Adipocyte (in vitro differentiated cells): ENCODE data around the gene LGR4.

Experiments
- DNase-seq: peaks from one replicate; pipeline ENCODE4 v3.0.0-alpha.2; 2015; ENCODE audit warnings: low read depth
- H3K27me3 ChIP-seq: replicated peaks from 2 replicates; pipeline ENCODE4 v1.7.0; 2013; ENCODE audit warnings: mild to moderate bottlenecking, low read length, moderate library complexity; ENCODE audit not compliant: control insufficient read depth, insufficient read depth
- H3K36me3 ChIP-seq: 2 replicates; pipeline ENCODE4 v1.7.0; 2013; ENCODE audit warnings: low read length, mild to moderate bottlenecking, moderate library complexity; ENCODE audit not compliant: control insufficient read depth, insufficient read depth, severe bottlenecking
- H3K4me1 ChIP-seq: 2 replicates; pipeline ENCODE4 v1.7.0; 2013; ENCODE audit warnings: mild to moderate bottlenecking, low read length, moderate library complexity; ENCODE audit not compliant: control insufficient read depth, insufficient read depth
- H3K4me3 ChIP-seq: 2 replicates; pipeline ENCODE4 v1.7.0; 2013; ENCODE audit warnings: mild to moderate bottlenecking, low read length, moderate library complexity
- H3K9ac ChIP-seq: 2 replicates; pipeline ENCODE4 v1.7.0; 2013; ENCODE audit warnings: mild to moderate bottlenecking, low read length, moderate library complexity
- H3K9me3 ChIP-seq: 2 replicates; pipeline ENCODE4 v1.7.0; 2013; ENCODE audit warnings: mild to moderate bottlenecking, low read length, moderate library complexity; ENCODE audit not compliant: control insufficient read depth

Gene LGR4

DNA sequence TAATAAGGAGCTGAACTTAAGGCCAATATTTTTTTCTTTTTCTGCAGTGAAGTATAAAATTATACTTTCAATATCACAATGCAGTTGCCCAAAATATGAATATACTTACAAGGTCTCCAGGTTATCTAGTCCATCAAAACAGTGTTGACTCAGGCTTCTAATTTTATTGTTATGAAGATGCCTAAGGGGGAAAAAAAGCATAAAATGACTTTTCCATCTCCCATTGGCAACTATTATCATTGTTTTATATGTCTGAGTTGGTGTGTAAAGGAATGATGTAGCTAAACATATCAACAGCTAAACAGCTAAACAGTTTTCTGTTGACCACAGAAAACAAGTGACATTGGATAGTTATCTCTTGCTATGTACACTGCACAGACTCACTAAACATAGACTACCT is 88.4 kb downstream of the LGR4 start:
- Histone ChIP-seq H3K36me3 (peaks cover 20% of the 10 kb centered on the region), H3K27me3 (no peaks in the 10 kb centered on the region), H3K4me3 (no peak overlapping the region), H3K4me1 (peaks cover 25% of the 10 kb centered on the region), H3K9me3 (no peaks in the 10 kb centered on the region), H3K9ac (no peak overlapping the region)
- no peak for DNase-seq

- Histone ChIP-seq H3K9ac (no peak overlapping the region), H3K36me3 (peaks cover 26% of the 10 kb centered on the region), H3K9me3 (no peaks in the 10 kb centered on the region), H3K4me1 (peaks cover 21% of the 10 kb centered on the region), H3K27me3 (no peaks in the 10 kb centered on the region), H3K4me3 (no peak overlapping the region)
- no peak for DNase-seq
Observed at GRCh38 chr11:27383645-27384044, 88.9 kb downstream of the LGR4 start.

GRCh38 chr11:27381238-27381666 is 91.3 kb downstream of the LGR4 start:
- peaks cover 34% of the 10 kb centered on the region for H3K36me3 ChIP-seq
- DNase-seq, result no peak
- peaks cover 20% of the 10 kb centered on the region for H3K4me1 ChIP-seq
- no peak overlapping the region for H3K9ac ChIP-seq
- no peaks in the 10 kb centered on the region for H3K27me3 ChIP-seq
- no peaks in the 10 kb centered on the region for H3K9me3 ChIP-seq
- no peak overlapping the region for H3K4me3 ChIP-seq

DNA sequence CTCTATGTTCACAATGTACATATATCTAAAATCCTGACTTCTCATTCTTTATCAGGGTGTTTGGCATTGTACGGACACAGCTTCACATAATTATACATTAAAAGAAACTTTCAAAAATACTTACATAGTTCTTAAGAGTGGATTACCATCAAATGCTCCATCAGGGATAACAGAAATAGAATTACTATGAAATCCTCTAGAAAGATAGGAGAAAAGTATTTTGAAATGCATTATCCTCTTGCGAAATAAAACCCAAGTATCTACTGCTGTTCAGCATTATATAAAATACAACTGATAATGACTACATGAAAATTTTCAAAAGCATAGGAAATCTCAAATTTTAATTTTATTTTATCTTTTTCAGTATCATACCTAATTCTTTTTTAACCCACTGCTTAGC is 91.8 kb downstream of the LGR4 start:
- no peaks in the 10 kb centered on the region for H3K27me3 ChIP-seq
- DNase-seq, result peak; percentile 62
- no peaks in the 10 kb centered on the region for H3K9me3 ChIP-seq
- peaks cover 15% of the 10 kb centered on the region for H3K4me1 ChIP-seq
- no peak overlapping the region for H3K4me3 ChIP-seq
- H3K9ac ChIP-seq, result no peak overlapping the region
- H3K36me3 ChIP-seq, result peaks cover 34% of the 10 kb centered on the region

DNA sequence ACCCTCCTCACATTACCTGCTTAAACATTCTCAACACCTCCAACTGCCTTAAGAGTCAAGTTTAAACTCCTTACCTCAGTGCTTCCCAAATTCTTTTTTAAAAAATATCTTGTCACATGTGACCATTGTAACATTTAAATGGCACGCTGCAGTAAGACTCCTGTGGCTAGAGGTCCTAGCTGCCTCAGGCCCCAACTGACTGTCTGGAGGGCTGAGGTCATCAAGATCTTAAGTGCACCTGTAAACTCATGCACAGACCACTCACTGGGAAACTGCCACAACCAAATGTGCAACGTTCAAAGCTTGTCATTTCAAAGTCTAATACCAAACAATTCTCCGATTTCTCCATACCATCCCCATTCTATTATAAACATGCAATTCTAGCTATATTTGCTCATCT is 93.1 kb downstream of the LGR4 start:
- Histone ChIP-seq H3K4me1 (peaks cover 4% of the 10 kb centered on the region), H3K9me3 (no peaks in the 10 kb centered on the region), H3K4me3 (no peak overlapping the region), H3K27me3 (no peaks in the 10 kb centered on the region), H3K9ac (no peak overlapping the region), H3K36me3 (peaks cover 37% of the 10 kb centered on the region)
- DNase-seq, result no peak

DNA sequence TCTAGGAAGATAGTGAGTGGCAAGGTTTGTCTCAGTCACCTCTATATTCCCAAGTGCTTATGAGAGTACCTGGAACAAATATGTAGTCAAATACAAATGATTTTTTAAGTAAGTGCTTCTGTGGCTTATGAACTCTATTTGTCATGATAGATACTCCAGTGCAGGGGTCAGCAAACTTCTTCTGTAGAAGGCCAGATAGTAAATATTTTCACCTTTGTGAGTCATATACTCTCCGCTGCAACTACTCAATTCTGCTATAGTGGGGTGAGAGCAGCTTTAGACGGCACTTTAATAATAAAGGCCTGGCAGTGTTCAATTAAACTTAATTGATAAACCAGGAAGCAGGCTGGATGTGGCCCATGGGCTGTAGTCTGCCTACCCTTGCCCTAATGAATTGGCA is 97.2 kb downstream of the LGR4 start:
- H3K4me1 ChIP-seq, result no peaks in the 10 kb centered on the region
- no peak overlapping the region for H3K9ac ChIP-seq
- no peak for DNase-seq
- peaks cover 50% of the 10 kb centered on the region for H3K36me3 ChIP-seq
- no peaks in the 10 kb centered on the region for H3K27me3 ChIP-seq
- no peaks in the 10 kb centered on the region for H3K9me3 ChIP-seq
- H3K4me3 ChIP-seq, result no peak overlapping the region

DNA sequence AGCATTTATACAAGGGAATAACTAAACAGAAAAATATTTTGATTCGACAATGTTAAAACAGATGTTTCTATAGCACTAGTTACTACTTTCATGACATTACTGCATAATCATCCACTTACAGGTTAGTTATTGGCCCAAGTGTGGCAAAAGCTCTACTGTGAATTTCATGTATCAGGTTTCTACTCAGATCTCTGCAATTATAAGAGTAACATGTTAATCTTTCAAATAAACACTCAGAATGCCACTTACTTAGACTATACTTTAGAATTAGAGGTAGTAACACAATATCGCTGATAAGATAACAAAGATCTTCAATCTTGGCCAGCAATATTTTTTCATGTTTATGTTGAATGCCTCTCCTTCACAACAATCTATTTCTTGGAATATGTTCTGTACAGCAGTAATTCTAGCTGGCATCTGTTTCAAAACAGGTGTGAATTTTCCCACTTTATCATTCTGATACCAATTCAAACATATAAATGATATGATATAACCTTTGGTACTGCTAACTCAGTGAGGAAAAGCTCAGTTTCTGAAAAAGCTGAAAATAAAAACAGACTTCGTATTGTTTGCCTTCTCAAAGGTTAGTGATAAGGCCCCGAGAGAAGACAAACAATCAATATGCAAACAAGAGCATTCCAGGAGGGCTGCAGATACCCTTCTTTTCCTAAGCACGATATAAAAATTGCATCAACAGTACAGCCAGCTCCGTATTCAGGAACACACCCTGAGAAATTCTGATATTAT is 98.6 kb downstream of the LGR4 start:
- DNase-seq, result no peak
- H3K4me3 ChIP-seq, result no peak overlapping the region
- H3K27me3 ChIP-seq, result no peaks in the 10 kb centered on the region
- H3K9ac ChIP-seq, result no peak overlapping the region
- peaks cover 42% of the 10 kb centered on the region for H3K36me3 ChIP-seq
- H3K9me3 ChIP-seq, result no peaks in the 10 kb centered on the region
- no peaks in the 10 kb centered on the region for H3K4me1 ChIP-seq

GRCh38 chr11:27373392-27373791 is 99.2 kb downstream of the LGR4 start:
- no peak for DNase-seq
- Histone ChIP-seq H3K4me1 (no peaks in the 10 kb centered on the region), H3K27me3 (no peaks in the 10 kb centered on the region), H3K9me3 (no peaks in the 10 kb centered on the region), H3K36me3 (peaks cover 38% of the 10 kb centered on the region), H3K4me3 (no peak overlapping the region), H3K9ac (no peak overlapping the region)

DNA sequence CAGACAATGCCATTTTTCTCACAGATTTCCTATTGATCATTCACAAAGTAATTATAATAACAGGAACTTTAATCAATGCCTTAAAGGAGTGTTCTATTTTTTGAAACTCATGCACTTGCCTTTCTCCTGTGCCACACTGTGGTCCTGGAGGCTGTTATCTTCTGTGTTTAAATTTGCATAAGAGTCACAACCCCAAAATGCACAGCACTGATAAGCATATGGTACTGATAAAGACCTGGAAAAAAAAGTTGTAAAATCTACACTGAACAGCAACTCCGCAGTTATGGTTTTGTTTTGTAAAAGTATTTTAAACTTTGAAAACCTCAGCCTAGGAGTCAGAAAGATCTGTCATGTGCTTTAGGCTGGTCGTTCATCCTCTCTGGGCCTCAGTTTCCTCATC is 100.4 kb downstream of the LGR4 start:
- no peak for DNase-seq
- no peaks in the 10 kb centered on the region for H3K27me3 ChIP-seq
- no peaks in the 10 kb centered on the region for H3K4me1 ChIP-seq
- H3K36me3 ChIP-seq, result peaks cover 43% of the 10 kb centered on the region
- H3K4me3 ChIP-seq, result no peak overlapping the region
- H3K9me3 ChIP-seq, result no peaks in the 10 kb centered on the region
- H3K9ac ChIP-seq, result no peak overlapping the region

DNA sequence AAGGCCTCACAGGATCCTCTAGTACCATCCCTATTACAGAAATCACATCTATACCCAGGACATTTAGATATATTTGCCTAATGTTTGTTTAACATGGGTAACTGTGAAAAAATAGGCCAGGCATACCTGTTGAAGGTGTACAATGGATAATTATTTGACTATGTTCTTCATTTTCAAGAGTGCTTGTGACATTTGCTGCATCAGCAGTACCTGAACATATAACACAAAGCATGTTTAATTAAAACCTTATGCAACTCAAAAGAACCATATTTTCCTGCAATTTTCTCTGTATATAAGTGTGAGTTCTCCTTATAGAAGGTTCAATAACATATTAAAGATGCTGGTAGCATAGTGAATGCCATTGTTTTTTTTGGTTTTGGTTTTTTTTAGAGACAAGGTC is 101.1 kb downstream of the LGR4 start:
- Histone ChIP-seq H3K9ac (no peak overlapping the region), H3K9me3 (no peaks in the 10 kb centered on the region), H3K36me3 (peaks cover 40% of the 10 kb centered on the region), H3K4me3 (no peak overlapping the region), H3K27me3 (no peaks in the 10 kb centered on the region), H3K4me1 (no peaks in the 10 kb centered on the region)
- DNase-seq, result no peak

DNA sequence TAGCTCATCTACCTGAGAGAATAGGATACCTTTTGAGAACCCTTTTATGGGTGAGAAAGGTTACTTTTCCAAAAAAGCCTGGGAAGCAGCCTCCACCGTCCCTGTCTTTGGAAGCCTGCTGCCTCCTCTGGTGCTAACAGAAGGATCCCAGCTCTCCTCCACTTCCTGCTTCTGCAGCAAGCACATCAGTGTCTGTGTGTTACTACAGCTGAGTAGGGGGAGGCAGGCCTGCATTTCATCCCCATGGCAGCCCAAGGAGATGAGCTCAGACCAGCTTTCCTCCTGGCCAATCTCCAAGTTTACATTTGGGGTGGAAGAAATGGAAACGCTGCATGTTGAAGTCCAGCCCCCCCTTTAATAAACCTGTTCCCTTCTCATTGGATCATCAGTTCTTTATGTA is 102.2 kb downstream of the LGR4 start:
- no peak for DNase-seq
- Histone ChIP-seq H3K4me1 (no peaks in the 10 kb centered on the region), H3K9me3 (no peaks in the 10 kb centered on the region), H3K4me3 (no peak overlapping the region), H3K9ac (no peak overlapping the region), H3K36me3 (peaks cover 37% of the 10 kb centered on the region), H3K27me3 (no peaks in the 10 kb centered on the region)

GRCh38 chr11:27367881-27368280 is 104.7 kb downstream of the LGR4 start:
- Histone ChIP-seq H3K9me3 (no peaks in the 10 kb centered on the region), H3K36me3 (peaks cover 18% of the 10 kb centered on the region), H3K4me3 (no peak overlapping the region), H3K9ac (no peak overlapping the region), H3K4me1 (peaks cover 6% of the 10 kb centered on the region), H3K27me3 (no peaks in the 10 kb centered on the region)
- no peak for DNase-seq
